NOMO-1 (cell line): ENCODE data around the gene CEP89.
"Not testable (repeated sequence)": the region's sequence is repeated elsewhere in the genome, so short reads cannot be mapped to it uniquely, and the experiment has no call there.

Experiments
- DNase-seq, 2 experiments: peaks; one replicate each; lab custom pipeline; 2025; ENCODE audit not compliant: unreplicated experiment in 2 of 2; lab: John Stamatoyannopoulos, UW

The CEP89 gene

GRCh38 chr19:32971715-32972540 is at the start of gene CEP89, which contains the start of gene FAAP24:
Gene CEP89, minus strand, starts transcription at chr19:32971958. Its CDS starts 84 bp downstream, at chr19:32971874.
Gene FAAP24, plus strand, starts transcription at chr19:32972242. Its CDS starts 955 bp downstream, at chr19:32973197.
- DNase-seq: peak; percentile 95 to 97

- DNase-seq: not testable (repeated sequence)
Observed at GRCh38 chr19:33010891-33011290, 39.1 kb upstream of the CEP89 start.

- DNase-seq: no peak
Observed at GRCh38 chr19:33008738-33009137, 37.0 kb upstream of the CEP89 start.

GRCh38 chr19:33005440-33005839 is 33.7 kb upstream of the CEP89 start:
- no peak for DNase-seq

- DNase-seq: not testable (repeated sequence)
Observed at GRCh38 chr19:33003424-33004024, 31.8 kb upstream of the CEP89 start.

- not testable (repeated sequence) for DNase-seq
Observed at GRCh38 chr19:33002126-33002865, 30.5 kb upstream of the CEP89 start.

GRCh38 chr19:33000910-33001309 is 29.2 kb upstream of the CEP89 start:
- no peak for DNase-seq

GRCh38 chr19:33000510-33000909 is 28.8 kb upstream of the CEP89 start:
- no peak for DNase-seq

GRCh38 chr19:32998722-32999121 is 27.0 kb upstream of the CEP89 start:
- no peak for DNase-seq

- DNase-seq: no peak
Observed at GRCh38 chr19:32997716-32998355, 26.1 kb upstream of the CEP89 start.

GRCh38 chr19:32997061-32997464 is 25.3 kb upstream of the CEP89 start:
- not testable (repeated sequence) for DNase-seq

GRCh38 chr19:32995966-32996365 is 24.2 kb upstream of the CEP89 start:
- not testable (repeated sequence) for DNase-seq

- no peak for DNase-seq
Observed at GRCh38 chr19:32988724-32989123, 17.0 kb upstream of the CEP89 start.

GRCh38 chr19:32988254-32988653 is 16.5 kb upstream of the CEP89 start:
- DNase-seq: not testable (repeated sequence)

- not testable (repeated sequence) for DNase-seq
Observed at GRCh38 chr19:32982488-32982887, 10.7 kb upstream of the CEP89 start.

GRCh38 chr19:32979807-32980206 is 8.0 kb upstream of the CEP89 start:
- DNase-seq: not testable (repeated sequence)

- DNase-seq: not testable (repeated sequence)
Observed at GRCh38 chr19:32977813-32978212, 6.1 kb upstream of the CEP89 start.

GRCh38 chr19:32977280-32977679 is 5.5 kb upstream of the CEP89 start:
- DNase-seq: no peak

- DNase-seq: peak; percentile 39
Observed at GRCh38 chr19:32976223-32976805, 4.6 kb upstream of the CEP89 start.

GRCh38 chr19:32971012-32971595 is 654 bp downstream of the CEP89 start:
- no peak for DNase-seq
